ENCODE data around the gene APOL1.

GRCh38 chr22:36284171-36284571 lies 31.2 kb downstream of the APOL1 start:
- TF ChIP-seq CTCF (IDR thresholded peaks at IDR 0.05) (no peak), EZH2 (IDR thresholded peaks at IDR 0.05; ENCODE audit: borderline replicate concordance, insufficient read depth, low read depth, low read length, poor library complexity, severe bottlenecking) (no peak)

Measured in B cell (primary cell).